Prostate gland (tissue), 2 donors: ENCODE results near the gene KRTAP10-9.

Experiments used
- CTCF ChIP-seq, 4 experiments: fragments of 200-600 bp in 2 of 4; fragments of 450-650 bp in 2 of 4; sonication (generic) in 2 of 4; IDR thresholded peaks; 1 replicate in 3 of 4; 2 replicates in 1 of 4; pipeline ENCODE4 v1.5.1; 2016 to 2019; ENCODE audit warnings: antibody characterized with exemption in 4 of 4, mild to moderate bottlenecking in 2 of 4, moderate library complexity in 2 of 4
- POLR2A ChIP-seq: fragments of 450-650 bp; IDR thresholded peaks from one replicate; pipeline ENCODE4 v1.6.1; 2016; ENCODE audit warnings: antibody characterized with exemption, mild to moderate bottlenecking

- no peak for TF ChIP-seq POLR2A
- TF ChIP-seq CTCF (IDR thresholded peaks at IDR 0.05): no peak
These were observed 44.8 kb upstream of the KRTAP10-9 start for GRCh38 chr21:44582055-44582454.
